Endothelial cell of umbilical vein (primary cell): ENCODE measurements around the gene HLTF. TPM values are rescaled to one million over a fixed set of nuclear protein-coding genes. Genes with fewer than 3 reads are reported as not detected.

Source experiments
- BruUV-seq: library from RNA; stranded (reverse); fragments of 400-500 nt; replicated peaks from 2 replicates; lab custom pipeline; 2021; lab: Mats Ljungman, UMichigan
- CTCF ChIA-PET: fragments of 300-600, 350-600 bp; sonication (Branson Sonifier 250); formaldehyde crosslinking; loops from one replicate; lab custom pipeline; 2021; ENCODE audit warnings: antibody characterized with exemption, inconsistent platforms; lab: Charles Lee
- POLR2A ChIA-PET: fragments of 300-600, 350-600 bp; sonication (Branson Sonifier 250); formaldehyde crosslinking; loops from one replicate; lab custom pipeline; 2021; ENCODE audit warnings: antibody characterized with exemption, inconsistent platforms; lab: Charles Lee
- DNase-seq: peaks from one replicate; pipeline ENCODE4 v3.0.0-alpha.2; 2011; ENCODE audit warnings: low read depth, low spot score
- FAIRE-seq: peaks from 2 replicates; lab custom pipeline; 2011; peaks lifted over from hg19 to GRCh38; lab: Jason Lieb, UNC
- H2AFZ ChIP-seq: 2 replicates; pipeline ENCODE4 v1.6.0; 2012; ENCODE audit warnings: low read depth, low read length, control low read depth, inconsistent platforms
- H3K27ac ChIP-seq: 2 replicates; pipeline ENCODE4 v1.5.1; 2011; ENCODE audit warnings: low read depth, mild to moderate bottlenecking, control low read depth, low read length, moderate library complexity; ENCODE audit not compliant: insufficient read depth
- H3K27me3 ChIP-seq, 2 experiments: 2 replicates each; pipeline versions ENCODE4 v1.6.0 to v1.6.1; 2011; ENCODE audit warnings: low read length in 2 of 2, mixed read lengths in 1 of 2; ENCODE audit not compliant: control insufficient read depth in 2 of 2, insufficient read depth in 2 of 2
- H3K36me3 ChIP-seq, 2 experiments: 2 replicates in 1 of 2; 3 replicates in 1 of 2; pipeline ENCODE4 v1.5.1; 2011; ENCODE audit warnings: low read length in 2 of 2, mild to moderate bottlenecking in 1 of 2, moderate library complexity in 1 of 2; ENCODE audit not compliant: control insufficient read depth in 2 of 2, insufficient read depth in 2 of 2; ENCODE audit errors: extremely low read depth in 1 of 2
- H3K4me1 ChIP-seq: 3 replicates; pipeline ENCODE4 v1.5.1; 2011; ENCODE audit warnings: mild to moderate bottlenecking, low read length; ENCODE audit not compliant: control insufficient read depth, insufficient read depth; ENCODE audit errors: extremely low read depth
- H3K4me2 ChIP-seq: 2 replicates; pipeline ENCODE4 v1.6.1; 2011; ENCODE audit warnings: low read length, control low read depth, mixed read lengths; ENCODE audit not compliant: insufficient read depth
- H3K4me3 ChIP-seq, 3 experiments: fragments of 200-600 bp in 1 of 3; sonication (generic), shearing (Covaris generic) in 1 of 3; replicated peaks in 1 of 3; 2 replicates each; pipeline ENCODE4 v1.5.1; 2011 to 2016; ENCODE audit warnings: control low read depth in 3 of 3, low read length in 3 of 3, mild to moderate bottlenecking in 2 of 3, inconsistent platforms in 1 of 3, low read depth in 1 of 3, moderate library complexity in 1 of 3; ENCODE audit not compliant: insufficient read depth in 1 of 3
- H3K79me2 ChIP-seq: 2 replicates; pipeline ENCODE4 v1.6.0; 2012; ENCODE audit warnings: low read length, inconsistent platforms; ENCODE audit not compliant: control insufficient read depth, insufficient read depth
- H3K9ac ChIP-seq: replicated peaks from 2 replicates; pipeline ENCODE3; 2011; ENCODE audit warnings: low read length, control low read depth; ENCODE audit not compliant: insufficient read depth; ENCODE audit errors: extremely low read depth
- H3K9me1 ChIP-seq: replicated peaks from 3 replicates; pipeline ENCODE4 v1.6.0; 2011; ENCODE audit warnings: mild to moderate bottlenecking, low read length; ENCODE audit not compliant: control insufficient read depth, insufficient read depth; ENCODE audit errors: extremely low read depth
- H3K9me3 ChIP-seq: replicated peaks from 2 replicates; pipeline ENCODE4 v1.5.1; 2012; ENCODE audit warnings: low read length, inconsistent platforms; ENCODE audit not compliant: control insufficient read depth, insufficient read depth
- H4K20me1 ChIP-seq: replicated peaks from 2 replicates; pipeline ENCODE3; 2011; ENCODE audit warnings: mild to moderate bottlenecking, low read length; ENCODE audit not compliant: control insufficient read depth, insufficient read depth; ENCODE audit errors: extremely low read depth
- EZH2 ChIP-seq: IDR thresholded peaks from 2 replicates; pipeline ENCODE4 v1.6.1; 2012; ENCODE audit warnings: borderline replicate concordance, low read depth, mild to moderate bottlenecking, moderate library complexity, low read length, inconsistent platforms; ENCODE audit not compliant: severe bottlenecking
- FOS ChIP-seq: IDR thresholded peaks from 2 replicates; pipeline ENCODE4 v1.6.1; 2011; ENCODE audit warnings: mild to moderate bottlenecking, low read length, moderate library complexity, borderline replicate concordance; ENCODE audit not compliant: insufficient read depth
- GATA2 ChIP-seq: IDR thresholded peaks from 2 replicates; pipeline ENCODE4 v1.7.0; 2011; ENCODE audit warnings: low read depth, mild to moderate bottlenecking, moderate library complexity, mixed read lengths, low read length; ENCODE audit not compliant: insufficient read length, insufficient read depth
- JUN ChIP-seq: IDR thresholded peaks from 2 replicates; pipeline ENCODE4 v1.6.1; 2011; ENCODE audit warnings: borderline replicate concordance, low read depth; ENCODE audit not compliant: insufficient read length, insufficient read depth
- POLR2A ChIP-seq: IDR thresholded peaks from 2 replicates; pipeline ENCODE4 v1.6.1; 2012; ENCODE audit warnings: low read depth, mild to moderate bottlenecking, control low read depth, low read length
- POLR2AphosphoS5 ChIP-seq: IDR thresholded peaks from 2 replicates; pipeline ENCODE4 v1.6.1; 2012; ENCODE audit warnings: low read depth, mild to moderate bottlenecking, control low read depth, low read length, moderate library complexity; ENCODE audit not compliant: insufficient read depth
- dilution Hi-C: fragments of 300-500 bp; cut with MboI; formaldehyde crosslinking; loops from one replicate; pipeline ENCODE4 v1.15.0; 2019; ENCODE audit warnings: low sequenced_read_pairs; ENCODE audit not compliant: extremely low pct_ligation_motif_present
- intact Hi-C: fragments of 100-400 bp; cut with micrococcal nuclease; formaldehyde crosslinking; loops from one replicate; pipeline ENCODE4 v1.10.0; 2022
- polyA plus RNA-seq, 4 experiments: library from polyadenylated mRNA; depleted of rRNA in 3 of 4; stranded (reverse) in 3 of 4; unstranded in 1 of 4; fragments of >200 nt; gene quantifications; 2 replicates each; pipeline versions ENCODE4 v1.2.1 to v1.2.3, GENCODE V29; 2011 to 2012; ENCODE audit warnings: missing spikeins in 1 of 4
- total RNA-seq: library from RNA; stranded (reverse); gene quantifications from 2 replicates; pipeline ENCODE4 v1.2.3, GENCODE V29; 2021
- TF ChIP-seq, protein P1 (sequence below), 2 donors: IDR thresholded peaks; 1 replicate in 1 of 2; 2 replicates in 1 of 2; pipeline ENCODE4 v1.5.1; 2011; ENCODE audit warnings: low read length in 2 of 2, mild to moderate bottlenecking in 2 of 2, moderate library complexity in 2 of 2, control low read depth in 1 of 2, inconsistent platforms in 1 of 2, low read depth in 1 of 2; ENCODE audit not compliant: insufficient read depth in 1 of 2; ENCODE audit errors: extremely low read depth in 1 of 2
- TF ChIP-seq, protein P2 (sequence below): IDR thresholded peaks from 2 replicates; pipeline ENCODE4 v1.6.1; 2011; ENCODE audit not compliant: insufficient read depth, insufficient read length

The HLTF gene
- total and polyA plus RNA-seq, 2 donors (not counting 3 experiments of a cell fraction or from before 2014, with no cell fraction given): 8.7 to 24.6 TPM

- Histone ChIP-seq H4K20me1 (no peaks in the 10 kb centered on the region), H2AFZ (no peak overlapping the region), H3K9me1 (no peaks in the 10 kb centered on the region), H3K27me3 (no peaks in the 10 kb centered on the region), H3K4me1 (no peaks in the 10 kb centered on the region), H3K9me3 (no peaks in the 10 kb centered on the region), H3K27ac (no peak overlapping the region), H3K36me3 (no peaks in the 10 kb centered on the region), H3K9ac (no peak overlapping the region), H3K4me2 (no peak overlapping the region), H3K79me2 (no peaks in the 10 kb centered on the region), H3K4me3 (no peak overlapping the region)
- TF ChIP-seq POLR2A (no peak), GATA2 (no peak), EZH2 (no peak), FOS (no peak), POLR2AphosphoS5 (no peak), JUN (no peak)
- TF ChIP-seq, protein P1, sequence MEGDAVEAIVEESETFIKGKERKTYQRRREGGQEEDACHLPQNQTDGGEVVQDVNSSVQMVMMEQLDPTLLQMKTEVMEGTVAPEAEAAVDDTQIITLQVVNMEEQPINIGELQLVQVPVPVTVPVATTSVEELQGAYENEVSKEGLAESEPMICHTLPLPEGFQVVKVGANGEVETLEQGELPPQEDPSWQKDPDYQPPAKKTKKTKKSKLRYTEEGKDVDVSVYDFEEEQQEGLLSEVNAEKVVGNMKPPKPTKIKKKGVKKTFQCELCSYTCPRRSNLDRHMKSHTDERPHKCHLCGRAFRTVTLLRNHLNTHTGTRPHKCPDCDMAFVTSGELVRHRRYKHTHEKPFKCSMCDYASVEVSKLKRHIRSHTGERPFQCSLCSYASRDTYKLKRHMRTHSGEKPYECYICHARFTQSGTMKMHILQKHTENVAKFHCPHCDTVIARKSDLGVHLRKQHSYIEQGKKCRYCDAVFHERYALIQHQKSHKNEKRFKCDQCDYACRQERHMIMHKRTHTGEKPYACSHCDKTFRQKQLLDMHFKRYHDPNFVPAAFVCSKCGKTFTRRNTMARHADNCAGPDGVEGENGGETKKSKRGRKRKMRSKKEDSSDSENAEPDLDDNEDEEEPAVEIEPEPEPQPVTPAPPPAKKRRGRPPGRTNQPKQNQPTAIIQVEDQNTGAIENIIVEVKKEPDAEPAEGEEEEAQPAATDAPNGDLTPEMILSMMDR (IDR thresholded peaks at IDR 0.05; ENCODE audit: extremely low read depth in 1 of 2, insufficient read depth in 1 of 2, low read depth in 1 of 2, low read length in 2 of 2): no peak
- TF ChIP-seq, protein P2, sequence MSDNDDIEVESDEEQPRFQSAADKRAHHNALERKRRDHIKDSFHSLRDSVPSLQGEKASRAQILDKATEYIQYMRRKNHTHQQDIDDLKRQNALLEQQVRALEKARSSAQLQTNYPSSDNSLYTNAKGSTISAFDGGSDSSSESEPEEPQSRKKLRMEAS: no peak
- CTCF ChIA-PET: no interaction called here
- intact Hi-C loops (no loop called here), dilution Hi-C loops (no loop called here)
- FAIRE-seq (no peak), DNase-seq (no peak)
- POLR2A ChIA-PET: no interaction called here
- no TSS peak for BruUV-seq
These were observed 28.1 kb upstream of the HLTF start for GRCh38 chr3:149114458-149114857.
